Astrocyte (in vitro differentiated cells and primary cell): ENCODE results near the gene PCDH17. TPM values are rescaled to one million over a fixed set of nuclear protein-coding genes. Genes with fewer than 3 reads are reported as not detected.

Source experiments
- DNase-seq: peaks from one replicate; pipeline ENCODE4 v3.0.0-alpha.2; 2010; ENCODE audit warnings: low read depth
- FAIRE-seq: peaks from 2 replicates; lab custom pipeline; 2011; peaks lifted over from hg19 to GRCh38; lab: Jason Lieb, UNC
- H2AFZ ChIP-seq: 2 replicates; pipeline ENCODE4 v1.6.0; 2012; ENCODE audit warnings: low read depth, low read length, inconsistent platforms
- H3K27ac ChIP-seq: 2 replicates; pipeline ENCODE4 v1.5.1; 2011; ENCODE audit warnings: low read depth, low read length, inconsistent platforms
- H3K27me3 ChIP-seq: 2 replicates; pipeline ENCODE4 v1.6.0; 2011; ENCODE audit warnings: low read length, inconsistent platforms; ENCODE audit not compliant: insufficient read depth
- H3K36me3 ChIP-seq: 2 replicates; pipeline ENCODE4 v1.5.1; 2011; ENCODE audit warnings: low read length, inconsistent platforms; ENCODE audit not compliant: insufficient read depth
- H3K4me1 ChIP-seq: 2 replicates; pipeline ENCODE4 v1.5.1; 2011; ENCODE audit warnings: low read length, inconsistent platforms; ENCODE audit not compliant: insufficient read depth
- H3K4me2 ChIP-seq: 2 replicates; pipeline ENCODE4 v1.6.0; 2012; ENCODE audit warnings: low read length, inconsistent platforms
- H3K4me3 ChIP-seq: 2 replicates; pipeline ENCODE4 v1.5.1; 2011; ENCODE audit warnings: low read depth, mild to moderate bottlenecking, low read length, inconsistent platforms; ENCODE audit not compliant: insufficient read depth
- H3K79me2 ChIP-seq: 2 replicates; pipeline ENCODE4 v1.6.0; 2012; ENCODE audit warnings: mild to moderate bottlenecking, low read length, inconsistent platforms; ENCODE audit not compliant: insufficient read depth
- H3K9ac ChIP-seq: 2 replicates; pipeline ENCODE4 v1.6.0; 2012; ENCODE audit warnings: mild to moderate bottlenecking, low read length, inconsistent platforms
- H3K9me3 ChIP-seq: 2 replicates; pipeline ENCODE4 v1.5.1; 2012; ENCODE audit warnings: low read depth, mild to moderate bottlenecking, low read length, inconsistent platforms; ENCODE audit not compliant: insufficient read depth
- H4K20me1 ChIP-seq: 2 replicates; pipeline ENCODE4 v1.6.0; 2012; ENCODE audit warnings: low read length, inconsistent platforms; ENCODE audit not compliant: insufficient read depth
- H3K27ac Mint-ChIP-seq: one replicate; pipeline ENCODE4 v1.8.0; 2021; ENCODE audit warnings: mild to moderate bottlenecking, mixed read lengths; ENCODE audit not compliant: unreplicated experiment
- H3K27me3 Mint-ChIP-seq: one replicate; pipeline ENCODE4 v1.8.0; 2021; ENCODE audit warnings: low read depth, mixed read lengths; ENCODE audit not compliant: unreplicated experiment
- H3K36me3 Mint-ChIP-seq: one replicate; pipeline ENCODE4 v1.8.0; 2021; ENCODE audit warnings: low read depth, mixed read lengths; ENCODE audit not compliant: unreplicated experiment
- H3K4me1 Mint-ChIP-seq: one replicate; pipeline ENCODE4 v1.8.0; 2021; ENCODE audit warnings: low read depth, mixed read lengths; ENCODE audit not compliant: unreplicated experiment
- H3K4me3 Mint-ChIP-seq: one replicate; pipeline ENCODE4 v1.8.0; 2021; ENCODE audit warnings: mild to moderate bottlenecking, moderate library complexity, mixed read lengths; ENCODE audit not compliant: unreplicated experiment
- H3K9me3 Mint-ChIP-seq: one replicate; pipeline ENCODE4 v1.8.0; 2021; ENCODE audit warnings: mild to moderate bottlenecking, mixed read lengths; ENCODE audit not compliant: unreplicated experiment
- CTCF ChIP-seq: IDR thresholded peaks from 2 replicates; pipeline ENCODE4 v1.5.1; 2011; ENCODE audit warnings: low read depth, mild to moderate bottlenecking, inconsistent platforms, low read length, moderate library complexity; ENCODE audit not compliant: insufficient read depth
- EZH2 ChIP-seq: IDR thresholded peaks from 2 replicates; pipeline ENCODE4 v1.6.1; 2012; ENCODE audit warnings: mild to moderate bottlenecking, low read length, inconsistent platforms; ENCODE audit not compliant: insufficient read depth
- total RNA-seq: library from RNA; stranded (reverse); gene quantifications from 2 replicates; pipeline ENCODE4 v1.2.1, GENCODE V29; 2021

Gene PCDH17
- total RNA-seq, 1 donor from 2014 or later, result 2.1 TPM

GRCh38 chr13:57724486-57725272, 93.1 kb downstream of the PCDH17 start:
- H3K9me3 Mint-ChIP-seq, result no peaks in the 10 kb centered on the region
- DNase-seq, result no peak
- H3K4me1 Mint-ChIP-seq, result no peaks in the 10 kb centered on the region
- Histone ChIP-seq H3K4me3 (no peak overlapping the region), H3K9ac (no peak overlapping the region), H3K36me3 (no peaks in the 10 kb centered on the region), H2AFZ (no peak overlapping the region), H3K4me2 (no peak overlapping the region), H3K9me3 (no peaks in the 10 kb centered on the region), H4K20me1 (no peaks in the 10 kb centered on the region), H3K79me2 (no peaks in the 10 kb centered on the region), H3K27me3 (no peaks in the 10 kb centered on the region), H3K27ac (no peak overlapping the region), H3K4me1 (no peaks in the 10 kb centered on the region)
- no peak overlapping the region for H3K27ac Mint-ChIP-seq
- no peaks in the 10 kb centered on the region for H3K27me3 Mint-ChIP-seq
- H3K4me3 Mint-ChIP-seq, result no peak overlapping the region
- peaks cover 2% of the 10 kb centered on the region for H3K36me3 Mint-ChIP-seq
- TF ChIP-seq EZH2 (no peak), CTCF (no peak)
- no peak for FAIRE-seq

- peaks cover 2% of the 10 kb centered on the region for H3K36me3 Mint-ChIP-seq
- no peaks in the 10 kb centered on the region for H3K4me1 Mint-ChIP-seq
- no peak overlapping the region for H3K4me2 ChIP-seq
- FAIRE-seq (no peak), DNase-seq (no peak)
- H2AFZ ChIP-seq, result no peak overlapping the region
- H3K9me3 ChIP-seq, result no peaks in the 10 kb centered on the region
- no peaks in the 10 kb centered on the region for H3K36me3 ChIP-seq
- H3K4me3 Mint-ChIP-seq, result no peak overlapping the region
- H3K9me3 Mint-ChIP-seq, result no peaks in the 10 kb centered on the region
- H3K9ac ChIP-seq, result no peak overlapping the region
- no peak overlapping the region for H3K27ac ChIP-seq
- no peaks in the 10 kb centered on the region for H3K27me3 ChIP-seq
- H3K27ac Mint-ChIP-seq, result no peak overlapping the region
- H3K4me1 ChIP-seq, result no peaks in the 10 kb centered on the region
- H3K79me2 ChIP-seq, result no peaks in the 10 kb centered on the region
- no peak overlapping the region for H3K4me3 ChIP-seq
- H4K20me1 ChIP-seq, result no peaks in the 10 kb centered on the region
- no peaks in the 10 kb centered on the region for H3K27me3 Mint-ChIP-seq
- no peak for TF ChIP-seq EZH2
- TF ChIP-seq CTCF, result no peak
These were observed 93.9 kb downstream of the PCDH17 start for GRCh38 chr13:57725480-57725879.

- no peak overlapping the region for H3K27ac Mint-ChIP-seq
- no peak for TF ChIP-seq CTCF
- no peak for TF ChIP-seq EZH2
These were observed 95.4 kb downstream of the PCDH17 start for GRCh38 chr13:57726981-57727380.

More at GRCh38 chr13:57726981-57727380, 95.4 kb downstream of the PCDH17 start:
- Histone ChIP-seq H3K9me3 (no peaks in the 10 kb centered on the region), H3K4me3 (no peak overlapping the region), H3K27me3 (no peaks in the 10 kb centered on the region), H2AFZ (no peak overlapping the region), H3K27ac (no peak overlapping the region), H4K20me1 (no peaks in the 10 kb centered on the region), H3K4me2 (no peak overlapping the region), H3K36me3 (no peaks in the 10 kb centered on the region), H3K4me1 (no peaks in the 10 kb centered on the region), H3K79me2 (no peaks in the 10 kb centered on the region), H3K9ac (no peak overlapping the region)
- H3K27me3 Mint-ChIP-seq, result no peaks in the 10 kb centered on the region
- no peak overlapping the region for H3K4me3 Mint-ChIP-seq
- DNase-seq (no peak), FAIRE-seq (no peak)
- H3K36me3 Mint-ChIP-seq, result peaks cover 2% of the 10 kb centered on the region
- H3K9me3 Mint-ChIP-seq, result no peaks in the 10 kb centered on the region
- no peaks in the 10 kb centered on the region for H3K4me1 Mint-ChIP-seq
